Measurements from ENCODE around the gene ZBTB21. TPM values are rescaled to one million over a fixed set of nuclear protein-coding genes. Genes with fewer than 3 reads are reported as not detected.

ZBTB21 gene
- total and polyA plus RNA-seq, 2 of the 4 experiments (the other 2 are of a cell fraction): 6.8 to 12.0 TPM

GRCh38 chr21:42026082-42026435 is 15.9 kb upstream of the ZBTB21 start:
- POLR2A ChIA-PET (ENCODE audit: unreplicated experiment): no interaction called here

More at GRCh38 chr21:42026082-42026435, 15.9 kb upstream of the ZBTB21 start:
- H2BK120ac ChIP-seq (ENCODE audit: low read depth, low read length): peak overlapping the region; percentile 98
- H2BK15ac ChIP-seq (ENCODE audit: low read depth, low read length): peak overlapping the region; percentile 96; the same call in 2 of the 3 replicates
- peak overlapping the region; percentile 95 for H4K91ac ChIP-seq (ENCODE audit: insufficient read depth, low read depth, low read length)
- no peak overlapping the region for H3K4me3 ChIP-seq (ENCODE audit: insufficient read depth, low read depth, low read length)
- peak overlapping the region; percentile 80 for H3K18ac ChIP-seq (ENCODE audit: low read depth, low read length)
- no peak overlapping the region; the same call in 1 of the 2 replicates for H3K9ac ChIP-seq (ENCODE audit: low read depth, low read length)
- ATAC-seq (ENCODE audit: low read depth): peak; percentile 42
- TF ChIP-seq RCOR1 (IDR thresholded peaks at IDR 0.05; ENCODE audit: insufficient replicate concordance, low read length) (no peak), RAD21 (IDR thresholded peaks at IDR 0.05; ENCODE audit: low read length) (no peak), CHD1 (IDR thresholded peaks at IDR 0.05; ENCODE audit: low read depth, low read length) (no peak), CTCF (conservative IDR thresholded peaks at IDR 0.05; ENCODE audit: low read depth, low read length) (no peak), BHLHE40 (IDR thresholded peaks at IDR 0.05; ENCODE audit: low read depth, low read length) (no peak), POLR2A (IDR thresholded peaks at IDR 0.05; ENCODE audit: low read depth, low read length) (no peak), RFX5 (IDR thresholded peaks at IDR 0.05; ENCODE audit: low read depth, low read length) (no peak), NFE2L2 (IDR thresholded peaks at IDR 0.05; ENCODE audit: low read depth, low read length) (no peak), SMC3 (IDR thresholded peaks at IDR 0.05; ENCODE audit: low read depth, low read length) (no peak), MAFK (IDR thresholded peaks at IDR 0.05; ENCODE audit: low read depth, low read length) (no peak)
- peaks cover 26% of the 10 kb centered on the region for H3K9me1 ChIP-seq (ENCODE audit: insufficient read depth, low read length)
- H3K4me1 ChIP-seq (ENCODE audit: control insufficient read depth, insufficient read depth, low read length): peaks cover 13% of the 10 kb centered on the region
- H4K20me1 ChIP-seq (ENCODE audit: insufficient read depth, low read length): no peaks in the 10 kb centered on the region
- H2BK20ac ChIP-seq (ENCODE audit: low read depth, low read length): peak overlapping the region; percentile 96
- no peaks in the 10 kb centered on the region for H3K9me3 ChIP-seq (ENCODE audit: control insufficient read depth, insufficient read depth, low read length)
- H3K27me3 ChIP-seq (ENCODE audit: control insufficient read depth, insufficient read depth, low read length): no peaks in the 10 kb centered on the region
- H3K27ac ChIP-seq (ENCODE audit: insufficient read depth, low read length): peak overlapping the region; percentile 42
- in situ Hi-C loops (cut with MboI; ENCODE audit: low sequenced_read_pairs) (no loop called here), intact Hi-C loops (cut with micrococcal nuclease) (no loop called here), dilution Hi-C loops (cut with HindIII; ENCODE audit: low sequenced_read_pairs, unreplicated experiment) (no loop called here)
- H4K8ac ChIP-seq (ENCODE audit: low read depth in 2 of 2, low read length in 2 of 2): peak overlapping the region; percentile 93 to 95
- peak overlapping the region; percentile 95 for H3K14ac ChIP-seq (replicated peaks; ENCODE audit: low read depth, low read length)
- H2AFZ ChIP-seq (replicated peaks; ENCODE audit: low read length, poor library complexity): peak overlapping the region; percentile 86
- CTCF ChIA-PET: no interaction called here
- peak overlapping the region; percentile 12 for H3K56ac ChIP-seq (ENCODE audit: extremely low read depth, insufficient read depth, low read length)
- H4K5ac ChIP-seq (ENCODE audit: low read depth, low read length): peak overlapping the region; percentile 83
- H2BK5ac ChIP-seq (ENCODE audit: low read depth, low read length, poor library complexity, severe bottlenecking): peak overlapping the region; percentile 74
- H3K36me3 ChIP-seq (ENCODE audit: control insufficient read depth, insufficient read depth, low read length): no peaks in the 10 kb centered on the region
- peaks cover 3 to 4% of the 10 kb centered on the region in 2 experiments; a peak in 2 of 4 replicates for H3K79me1 ChIP-seq (ENCODE audit: low read depth in 1 of 2, low read length in 2 of 2)
- DNase-seq: peak; percentile 44
- WGBS, 2 experiments (ENCODE audit: extremely low coverage in 2 of 2, insufficient read length in 1 of 2): 80% methylated on average over 3 of the region's 9 CpGs; no CpG with 5 or more reads in 1 of the 2 experiments
- BruUV-seq (replicated peaks): no TSS peak
- peak overlapping the region; percentile 98 for H2AK5ac ChIP-seq (ENCODE audit: low read depth, low read length)
- peak overlapping the region; percentile 93 for H3K4ac ChIP-seq (ENCODE audit: low read depth, low read length)
- H3K4me2 ChIP-seq (ENCODE audit: low read depth, low read length): no peak overlapping the region; the same call in 1 of the 2 replicates
- H3K23ac ChIP-seq (ENCODE audit: low read depth, low read length): peak overlapping the region; percentile 81
- peak overlapping the region; percentile 93 for H2AK9ac ChIP-seq (replicated peaks; ENCODE audit: low read depth, low read length, poor library complexity)
